Measurements from ENCODE around the gene PSTPIP1.

The PSTPIP1 gene

DNA sequence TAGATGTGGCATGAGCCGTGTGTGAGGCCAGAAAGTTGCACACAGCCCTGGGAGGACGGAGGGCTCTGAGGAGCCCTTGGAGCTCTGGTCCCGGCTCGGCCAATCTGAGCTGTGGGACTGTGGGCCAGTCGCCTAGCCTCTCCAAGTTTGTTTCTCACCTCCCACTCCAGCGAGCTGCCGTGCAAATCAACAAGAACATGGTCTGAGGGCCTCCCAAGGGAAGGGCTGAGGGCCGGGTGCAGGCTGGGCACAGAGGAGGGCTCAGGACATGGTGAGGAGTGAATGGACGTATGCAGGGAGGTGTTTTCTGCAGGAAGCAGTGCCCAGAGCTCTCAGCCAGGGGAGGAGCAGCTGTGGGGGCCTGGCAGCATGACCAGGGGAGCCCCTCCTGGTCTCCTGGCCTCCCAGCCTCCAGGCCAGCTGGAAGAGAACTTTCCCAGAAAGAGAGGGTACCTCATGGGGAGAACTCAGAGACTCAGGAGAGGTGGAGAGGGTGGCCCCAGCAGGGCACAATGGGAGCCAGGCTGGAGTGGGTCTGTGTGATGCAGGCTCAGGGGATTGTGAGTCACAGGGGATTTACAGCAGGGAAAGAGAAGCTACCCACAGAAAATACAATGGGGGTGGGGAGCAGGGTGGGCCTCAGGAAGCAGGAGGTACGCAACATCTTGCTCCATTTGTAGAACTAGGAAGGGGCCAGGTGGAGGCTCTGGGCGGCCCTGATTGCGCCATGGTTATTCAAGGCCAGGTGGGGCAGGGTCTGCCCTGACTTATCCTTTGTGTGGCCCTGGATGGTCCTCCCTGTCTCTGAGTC lies 24.8 kb downstream of the PSTPIP1 start:
- whole genome bisulfite sequencing, 2 experiments, result 78 to 81% methylated on average over 12 of the region's 12 CpGs
- H3K27ac ChIP-seq (ENCODE audit: insufficient read depth, low read depth, low read length, poor library complexity, severe bottlenecking), result no peak overlapping the region
- H3K9me3 ChIP-seq (ENCODE audit: control insufficient read depth, low read length), result no peaks in the 10 kb centered on the region
- H3K4me1 ChIP-seq (ENCODE audit: control insufficient read depth, insufficient read depth, low read length), result no peaks in the 10 kb centered on the region
- H3K36me3 ChIP-seq (ENCODE audit: control insufficient read depth, insufficient read depth, low read length), result no peaks in the 10 kb centered on the region
- H3K27me3 ChIP-seq (ENCODE audit: control insufficient read depth, insufficient read depth, low read length, poor library complexity, severe bottlenecking), result no peaks in the 10 kb centered on the region
- no peak overlapping the region for H3K4me3 ChIP-seq (ENCODE audit: insufficient read depth, low read depth, low read length)

DNA sequence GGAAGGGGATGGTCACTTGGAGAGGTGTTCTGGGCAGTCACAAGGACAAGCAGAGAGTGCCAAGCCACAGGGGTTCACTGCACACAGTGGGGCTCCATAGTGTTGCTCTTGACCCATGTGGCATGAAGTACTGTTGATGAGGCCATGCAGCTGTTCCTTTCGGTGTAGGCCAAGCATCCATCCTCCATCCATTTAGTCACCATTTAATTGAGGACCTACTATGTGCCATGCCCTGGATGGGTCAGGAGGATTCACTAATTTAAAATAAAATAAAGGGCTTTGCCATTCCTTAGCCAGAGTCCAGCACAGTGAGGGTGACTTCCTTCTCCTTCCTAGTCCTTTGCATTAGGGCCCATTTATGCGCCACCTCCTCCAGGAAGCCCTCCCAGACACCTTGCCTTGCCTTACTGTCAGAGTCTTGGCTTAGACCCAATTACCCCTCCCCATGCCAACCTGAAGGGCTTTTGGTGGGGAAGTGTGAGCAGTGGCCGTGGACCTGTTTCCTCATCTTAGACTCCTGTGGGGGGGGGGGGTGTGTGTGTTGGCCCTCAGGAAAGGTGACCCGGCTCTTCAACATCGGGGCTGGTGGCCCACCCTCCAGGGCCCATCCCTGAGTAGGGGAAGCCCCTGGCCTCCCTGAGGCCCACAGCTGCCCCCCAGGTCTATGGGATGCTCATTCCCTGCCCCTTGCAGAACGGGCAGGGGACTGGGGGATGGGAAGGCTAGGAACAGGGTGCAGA lies 25.6 kb downstream of the PSTPIP1 start:
- H3K27ac ChIP-seq (ENCODE audit: insufficient read depth, low read depth, low read length, poor library complexity, severe bottlenecking), result no peak overlapping the region
- H3K27me3 ChIP-seq (ENCODE audit: control insufficient read depth, insufficient read depth, low read length, poor library complexity, severe bottlenecking), result no peaks in the 10 kb centered on the region
- H3K36me3 ChIP-seq (ENCODE audit: control insufficient read depth, insufficient read depth, low read length), result no peaks in the 10 kb centered on the region
- WGBS, 2 experiments, result 95 to 97% methylated on average over 6 of the region's 6 CpGs
- H3K4me3 ChIP-seq (ENCODE audit: insufficient read depth, low read depth, low read length), result no peak overlapping the region
- no peaks in the 10 kb centered on the region for H3K9me3 ChIP-seq (ENCODE audit: control insufficient read depth, low read length)
- no peaks in the 10 kb centered on the region for H3K4me1 ChIP-seq (ENCODE audit: control insufficient read depth, insufficient read depth, low read length)

- Histone ChIP-seq H3K9me3 (ENCODE audit: control insufficient read depth, low read length) (no peaks in the 10 kb centered on the region), H3K27ac (ENCODE audit: insufficient read depth, low read depth, low read length, poor library complexity, severe bottlenecking) (no peak overlapping the region), H3K27me3 (ENCODE audit: control insufficient read depth, insufficient read depth, low read length, poor library complexity, severe bottlenecking) (no peaks in the 10 kb centered on the region), H3K4me3 (ENCODE audit: insufficient read depth, low read depth, low read length) (no peak overlapping the region), H3K36me3 (ENCODE audit: control insufficient read depth, insufficient read depth, low read length) (no peaks in the 10 kb centered on the region), H3K4me1 (ENCODE audit: control insufficient read depth, insufficient read depth, low read length) (no peaks in the 10 kb centered on the region)
- 82 to 83% methylated on average over 9 of the region's 9 CpGs for WGBS, 2 experiments
These were observed 26.2 kb downstream of the PSTPIP1 start for GRCh38 chr15:77021088-77021481.

DNA sequence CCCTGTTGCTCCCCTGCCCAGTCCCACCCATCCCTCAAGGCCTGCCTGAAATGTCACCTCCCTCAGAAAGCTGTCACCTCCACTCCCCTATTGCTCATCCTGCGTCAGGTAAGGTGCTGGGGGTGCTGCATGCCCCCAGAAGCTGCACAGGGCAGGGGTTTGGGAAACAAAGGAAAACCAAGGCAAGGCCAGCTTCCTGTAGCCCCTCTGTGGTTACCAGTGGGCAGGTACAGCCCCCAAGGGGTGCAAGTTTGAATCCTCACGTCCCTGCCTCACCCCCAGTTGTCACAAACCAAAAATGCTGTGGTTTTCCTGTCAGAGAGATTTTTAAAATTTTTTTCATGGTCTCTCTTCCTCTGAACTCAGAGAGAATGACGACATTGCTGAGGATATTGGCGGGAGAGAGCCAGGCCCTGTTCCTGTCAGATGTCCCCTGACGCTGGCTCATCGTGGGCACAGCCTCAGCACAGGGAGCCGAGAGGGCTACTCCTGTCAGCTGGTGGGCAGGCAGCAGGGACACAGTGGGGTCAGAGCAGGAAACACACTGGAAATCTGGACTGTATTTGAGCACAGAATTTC lies 27.0 kb downstream of the PSTPIP1 start:
- no peak overlapping the region for H3K4me3 ChIP-seq (ENCODE audit: insufficient read depth, low read depth, low read length)
- H3K27ac ChIP-seq (ENCODE audit: insufficient read depth, low read depth, low read length, poor library complexity, severe bottlenecking), result no peak overlapping the region
- H3K4me1 ChIP-seq (ENCODE audit: control insufficient read depth, insufficient read depth, low read length), result no peaks in the 10 kb centered on the region
- no peaks in the 10 kb centered on the region for H3K36me3 ChIP-seq (ENCODE audit: control insufficient read depth, insufficient read depth, low read length)
- H3K9me3 ChIP-seq (ENCODE audit: control insufficient read depth, low read length), result no peaks in the 10 kb centered on the region
- WGBS, 2 experiments, result 90 to 93% methylated on average over 7 of the region's 7 CpGs
- no peaks in the 10 kb centered on the region for H3K27me3 ChIP-seq (ENCODE audit: control insufficient read depth, insufficient read depth, low read length, poor library complexity, severe bottlenecking)

DNA sequence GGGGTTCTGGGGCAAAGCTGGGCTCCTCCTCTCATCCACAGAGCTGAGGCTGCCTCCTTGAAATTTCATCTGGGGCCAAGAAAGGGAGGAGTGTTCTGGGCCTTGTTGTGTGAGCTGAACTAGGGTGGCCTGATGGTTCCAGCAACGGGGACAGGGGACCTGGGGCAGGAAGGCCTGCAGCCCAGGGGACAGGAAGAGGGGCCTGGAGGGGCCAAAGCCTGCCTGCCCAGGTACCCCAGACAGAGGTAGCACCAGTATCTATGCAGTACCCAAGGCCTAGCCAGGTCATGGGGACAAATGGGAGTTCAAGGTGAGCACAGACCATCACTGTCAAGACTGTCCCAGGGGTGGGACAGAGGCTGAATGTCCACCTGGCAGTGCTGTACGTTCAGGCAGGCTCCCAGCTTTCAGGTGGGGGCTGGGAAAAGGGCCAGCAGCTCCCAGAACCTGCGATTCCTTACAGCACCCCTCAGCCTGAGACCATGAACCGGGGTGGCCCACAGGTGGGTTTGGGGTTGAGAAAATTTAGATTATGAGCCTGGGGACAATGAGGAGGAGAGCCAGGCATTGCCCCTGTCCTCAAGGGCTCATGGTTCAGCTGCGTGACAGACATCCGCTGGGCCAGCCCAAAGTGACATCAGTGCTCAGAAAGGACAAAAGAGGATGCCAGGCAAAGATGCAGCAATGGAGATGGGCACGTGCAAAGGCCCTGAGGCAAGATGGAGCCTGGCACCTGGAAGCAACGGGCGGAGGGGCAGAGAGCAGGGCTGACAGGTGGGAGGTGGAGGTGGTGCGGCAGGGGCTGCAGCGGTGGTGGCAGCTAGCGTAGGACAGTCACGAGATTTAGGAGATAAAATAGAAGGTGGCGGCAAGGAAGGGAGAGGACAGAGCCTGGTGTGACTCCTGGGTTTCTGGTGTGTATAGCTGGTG lies 28.0 kb downstream of the PSTPIP1 start:
- Histone ChIP-seq H3K9me3 (ENCODE audit: control insufficient read depth, low read length) (no peaks in the 10 kb centered on the region), H3K4me1 (ENCODE audit: control insufficient read depth, insufficient read depth, low read length) (no peaks in the 10 kb centered on the region), H3K27ac (ENCODE audit: insufficient read depth, low read depth, low read length, poor library complexity, severe bottlenecking) (no peak overlapping the region), H3K27me3 (ENCODE audit: control insufficient read depth, insufficient read depth, low read length, poor library complexity, severe bottlenecking) (no peaks in the 10 kb centered on the region), H3K36me3 (ENCODE audit: control insufficient read depth, insufficient read depth, low read length) (no peaks in the 10 kb centered on the region), H3K4me3 (ENCODE audit: insufficient read depth, low read depth, low read length) (no peak overlapping the region)
- WGBS, 2 experiments, result 95 to 96% methylated on average over 14 of the region's 14 CpGs

DNA sequence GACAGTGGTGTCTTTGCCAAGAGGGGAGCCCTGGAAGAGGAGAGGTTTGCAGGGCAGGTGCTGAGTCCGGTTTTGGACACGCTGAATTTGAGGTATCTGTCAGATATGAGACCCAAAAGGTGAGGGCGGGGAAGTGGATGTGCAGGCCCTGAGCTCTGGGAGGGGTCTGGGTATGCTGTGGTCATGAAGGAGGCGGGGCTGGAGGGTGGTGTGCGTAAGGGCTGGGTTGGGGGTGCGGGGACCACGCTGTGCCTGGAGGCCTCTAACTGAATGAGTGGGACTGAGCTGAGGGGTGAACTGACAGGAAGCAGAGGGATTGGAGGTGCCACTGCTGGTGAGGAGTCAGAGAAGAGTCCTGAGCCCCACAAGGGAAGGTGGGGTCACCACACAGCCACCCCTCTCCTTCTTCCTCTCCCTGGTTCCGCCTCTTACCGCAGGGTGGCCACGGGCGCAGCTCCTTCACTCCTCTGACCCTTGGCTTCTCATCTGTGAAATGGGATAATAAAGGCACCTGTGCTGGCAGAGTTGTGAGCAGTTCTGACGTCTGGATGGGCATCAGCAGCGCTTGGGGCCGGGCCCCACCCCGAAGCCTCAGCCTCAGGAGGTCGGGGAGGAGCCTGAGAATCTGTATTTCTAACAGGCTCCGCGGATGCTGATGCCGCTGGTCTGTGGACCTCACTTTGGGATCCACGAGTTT lies 28.8 kb downstream of the PSTPIP1 start:
- Histone ChIP-seq H3K4me1 (ENCODE audit: control insufficient read depth, insufficient read depth, low read length) (no peaks in the 10 kb centered on the region), H3K27me3 (ENCODE audit: control insufficient read depth, insufficient read depth, low read length, poor library complexity, severe bottlenecking) (no peaks in the 10 kb centered on the region), H3K9me3 (ENCODE audit: control insufficient read depth, low read length) (no peaks in the 10 kb centered on the region), H3K36me3 (ENCODE audit: control insufficient read depth, insufficient read depth, low read length) (no peaks in the 10 kb centered on the region), H3K4me3 (ENCODE audit: insufficient read depth, low read depth, low read length) (no peak overlapping the region), H3K27ac (ENCODE audit: insufficient read depth, low read depth, low read length, poor library complexity, severe bottlenecking) (no peak overlapping the region)
- 70 to 72% methylated on average over 20 of the region's 20 CpGs for WGBS, 2 experiments

- Histone ChIP-seq H3K9me3 (ENCODE audit: control insufficient read depth, low read length) (no peaks in the 10 kb centered on the region), H3K27me3 (ENCODE audit: control insufficient read depth, insufficient read depth, low read length, poor library complexity, severe bottlenecking) (no peaks in the 10 kb centered on the region), H3K36me3 (ENCODE audit: control insufficient read depth, insufficient read depth, low read length) (no peaks in the 10 kb centered on the region), H3K4me1 (ENCODE audit: control insufficient read depth, insufficient read depth, low read length) (no peaks in the 10 kb centered on the region), H3K4me3 (ENCODE audit: insufficient read depth, low read depth, low read length) (no peak overlapping the region), H3K27ac (ENCODE audit: insufficient read depth, low read depth, low read length, poor library complexity, severe bottlenecking) (no peak overlapping the region)
- WGBS, 2 experiments, result 25 to 27% methylated on average over 15 to 17 of the region's 17 CpGs
These were observed 29.6 kb downstream of the PSTPIP1 start for GRCh38 chr15:77024273-77025082.

DNA sequence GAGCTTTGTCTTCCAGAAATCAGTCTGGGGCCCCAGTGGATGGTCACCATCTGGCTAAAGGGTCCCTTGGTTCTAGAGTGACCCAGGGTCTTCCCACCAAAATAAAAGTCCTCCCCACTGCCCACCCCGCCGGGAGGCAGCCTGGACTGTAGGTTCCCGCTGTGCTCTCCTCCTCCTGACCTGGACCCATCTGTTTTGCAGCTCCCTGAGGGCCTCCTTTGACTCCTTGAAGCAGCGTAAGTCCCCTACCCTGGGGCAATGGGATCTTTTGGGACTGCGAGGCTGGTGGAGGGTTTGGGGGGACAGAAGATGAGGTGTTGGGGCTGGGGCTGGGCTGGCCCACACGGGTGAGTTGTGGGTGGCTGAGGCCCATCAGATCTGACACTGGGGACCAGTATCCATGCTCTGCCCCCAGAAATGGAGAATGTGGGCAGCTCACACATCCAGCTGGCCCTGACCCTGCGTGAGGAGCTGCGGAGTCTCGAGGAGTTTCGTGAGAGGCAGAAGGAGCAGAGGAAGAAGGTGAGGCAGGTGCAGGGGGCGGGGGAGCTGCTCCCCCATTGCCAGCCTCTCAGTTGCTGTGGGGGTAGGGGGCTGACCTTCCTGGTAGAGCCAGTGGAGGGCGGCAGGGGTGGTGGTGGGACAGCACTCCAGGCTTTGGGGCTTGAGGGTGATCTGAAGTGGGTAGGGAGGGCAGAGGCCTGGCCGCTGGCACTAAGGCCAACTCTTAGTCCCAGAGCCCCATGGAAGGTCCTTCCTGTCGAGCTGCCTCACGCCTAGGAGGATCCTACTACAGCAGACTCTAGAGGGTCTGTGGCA lies 30.4 kb downstream of the PSTPIP1 start:
- H3K4me3 ChIP-seq (ENCODE audit: insufficient read depth, low read depth, low read length), result no peak overlapping the region
- no peak overlapping the region for H3K27ac ChIP-seq (ENCODE audit: insufficient read depth, low read depth, low read length, poor library complexity, severe bottlenecking)
- no peaks in the 10 kb centered on the region for H3K27me3 ChIP-seq (ENCODE audit: control insufficient read depth, insufficient read depth, low read length, poor library complexity, severe bottlenecking)
- no peaks in the 10 kb centered on the region for H3K9me3 ChIP-seq (ENCODE audit: control insufficient read depth, low read length)
- 85 to 86% methylated on average over 15 of the region's 15 CpGs for WGBS, 2 experiments
- H3K4me1 ChIP-seq (ENCODE audit: control insufficient read depth, insufficient read depth, low read length), result peaks cover 3% of the 10 kb centered on the region
- no peaks in the 10 kb centered on the region for H3K36me3 ChIP-seq (ENCODE audit: control insufficient read depth, insufficient read depth, low read length)
